Loucy (cell line): ENCODE data around the gene CEP128.

Experiments used
- H2AFZ ChIP-seq: fragments of 200-600 bp; sonication (generic); 2 replicates; pipeline ENCODE4 v1.6.0; 2016; ENCODE audit warnings: antibody characterized with exemption, mild to moderate bottlenecking, low read length, moderate library complexity
- H3F3A ChIP-seq: fragments of 200-600 bp; 2 replicates; pipeline ENCODE4 v1.6.0; 2016; ENCODE audit warnings: antibody characterized with exemption, low read depth, mild to moderate bottlenecking
- H3K27me3 ChIP-seq: fragments of 200-600 bp; sonication (generic); 2 replicates; pipeline ENCODE4 v1.6.1; 2014; ENCODE audit warnings: low read length, mild to moderate bottlenecking; ENCODE audit not compliant: insufficient read depth, poor library complexity, severe bottlenecking
- H3K36me3 ChIP-seq: fragments of 200-600 bp; sonication (generic); 2 replicates; pipeline ENCODE4 v1.6.1; 2016; ENCODE audit warnings: low read length; ENCODE audit not compliant: insufficient read depth
- H3K4me1 ChIP-seq: fragments of 200-600 bp; sonication (generic); 2 replicates; pipeline ENCODE4 v1.5.1; 2014; ENCODE audit warnings: low read length, mild to moderate bottlenecking; ENCODE audit not compliant: insufficient read depth, poor library complexity, severe bottlenecking
- H3K4me2 ChIP-seq: fragments of 200-600 bp; sonication (generic); 2 replicates; pipeline ENCODE4 v1.6.0; 2014; ENCODE audit warnings: antibody characterized with exemption, low read length, low read depth, mild to moderate bottlenecking; ENCODE audit not compliant: poor library complexity, severe bottlenecking
- H3K4me3 ChIP-seq: fragments of 200-600 bp; sonication (generic); 2 replicates; pipeline ENCODE4 v1.5.1; 2014; ENCODE audit warnings: low read length, mild to moderate bottlenecking, mixed read lengths; ENCODE audit not compliant: poor library complexity, severe bottlenecking
- H3K79me2 ChIP-seq: fragments of 200-600 bp; sonication (generic); 2 replicates; pipeline ENCODE4 v1.6.1; 2014; ENCODE audit warnings: low read length; ENCODE audit not compliant: insufficient read depth
- H3K9ac ChIP-seq: fragments of 200-600 bp; sonication (generic); 2 replicates; pipeline ENCODE4 v1.6.0; 2014; ENCODE audit warnings: mild to moderate bottlenecking, low read depth, low read length, moderate library complexity; ENCODE audit not compliant: poor library complexity, severe bottlenecking
- H3K9me2 ChIP-seq: fragments of 200-600 bp; sonication (generic); replicated peaks from 2 replicates; pipeline ENCODE4 v1.6.1; 2016; ENCODE audit warnings: low read depth, low read length, mixed read lengths
- H3K9me3 ChIP-seq: fragments of 200-600 bp; sonication (generic); 2 replicates; pipeline ENCODE4 v1.6.1; 2014; ENCODE audit warnings: mild to moderate bottlenecking, antibody characterized with exemption, low read length, low read depth; ENCODE audit not compliant: insufficient read depth
- H4K20me1 ChIP-seq: fragments of 200-600 bp; sonication (generic); 2 replicates; pipeline ENCODE4 v1.6.0; 2014; ENCODE audit warnings: antibody characterized with exemption, low read length, mild to moderate bottlenecking; ENCODE audit not compliant: insufficient read depth, poor library complexity, severe bottlenecking
- EZH2phosphoT487 ChIP-seq: fragments of 200-600 bp; IDR thresholded peaks from 2 replicates; pipeline ENCODE4 v1.6.1; 2018; ENCODE audit warnings: antibody characterized with exemption, mild to moderate bottlenecking, moderate library complexity, borderline replicate concordance
- TF ChIP-seq, protein P1 (sequence below): fragments of 200-600 bp; sonication (generic); conservative IDR thresholded peaks from 2 replicates; pipeline ENCODE4 v1.5.1; 2014; ENCODE audit warnings: mild to moderate bottlenecking, antibody characterized with exemption, low read length

CEP128 gene

DNA sequence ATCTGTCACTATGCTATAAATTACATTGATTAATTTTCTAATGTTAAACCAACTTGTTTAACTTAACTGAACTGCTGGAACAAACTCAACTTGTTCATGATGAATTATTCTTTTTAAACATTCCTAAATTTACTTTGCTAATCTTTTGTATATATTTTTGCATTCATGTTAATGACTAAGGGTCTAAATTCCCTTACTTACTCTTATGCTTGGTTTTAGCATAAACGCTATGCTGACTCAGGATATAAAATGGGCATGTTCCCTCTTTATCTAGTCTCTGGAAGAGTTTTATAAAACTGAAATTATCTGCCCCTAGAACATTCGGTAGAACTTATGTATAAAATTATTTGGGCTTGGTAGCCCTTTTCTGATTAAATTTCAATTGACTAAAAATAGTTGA, 387.4 kb downstream of the CEP128 start:
- Histone ChIP-seq H3K36me3 (no peaks in the 10 kb centered on the region), H3K9me3 (no peaks in the 10 kb centered on the region), H3K4me2 (no peak overlapping the region), H3K4me3 (no peak overlapping the region), H3K27me3 (no peaks in the 10 kb centered on the region), H3K4me1 (no peaks in the 10 kb centered on the region), H3K79me2 (no peaks in the 10 kb centered on the region), H4K20me1 (no peaks in the 10 kb centered on the region), H3K9ac (no peak overlapping the region), H2AFZ (no peak overlapping the region), H3K9me2 (no peaks in the 10 kb centered on the region), H3F3A (no peaks in the 10 kb centered on the region)
- TF ChIP-seq, protein P1, sequence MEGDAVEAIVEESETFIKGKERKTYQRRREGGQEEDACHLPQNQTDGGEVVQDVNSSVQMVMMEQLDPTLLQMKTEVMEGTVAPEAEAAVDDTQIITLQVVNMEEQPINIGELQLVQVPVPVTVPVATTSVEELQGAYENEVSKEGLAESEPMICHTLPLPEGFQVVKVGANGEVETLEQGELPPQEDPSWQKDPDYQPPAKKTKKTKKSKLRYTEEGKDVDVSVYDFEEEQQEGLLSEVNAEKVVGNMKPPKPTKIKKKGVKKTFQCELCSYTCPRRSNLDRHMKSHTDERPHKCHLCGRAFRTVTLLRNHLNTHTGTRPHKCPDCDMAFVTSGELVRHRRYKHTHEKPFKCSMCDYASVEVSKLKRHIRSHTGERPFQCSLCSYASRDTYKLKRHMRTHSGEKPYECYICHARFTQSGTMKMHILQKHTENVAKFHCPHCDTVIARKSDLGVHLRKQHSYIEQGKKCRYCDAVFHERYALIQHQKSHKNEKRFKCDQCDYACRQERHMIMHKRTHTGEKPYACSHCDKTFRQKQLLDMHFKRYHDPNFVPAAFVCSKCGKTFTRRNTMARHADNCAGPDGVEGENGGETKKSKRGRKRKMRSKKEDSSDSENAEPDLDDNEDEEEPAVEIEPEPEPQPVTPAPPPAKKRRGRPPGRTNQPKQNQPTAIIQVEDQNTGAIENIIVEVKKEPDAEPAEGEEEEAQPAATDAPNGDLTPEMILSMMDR, result no peak
- no peak for TF ChIP-seq EZH2phosphoT487

DNA sequence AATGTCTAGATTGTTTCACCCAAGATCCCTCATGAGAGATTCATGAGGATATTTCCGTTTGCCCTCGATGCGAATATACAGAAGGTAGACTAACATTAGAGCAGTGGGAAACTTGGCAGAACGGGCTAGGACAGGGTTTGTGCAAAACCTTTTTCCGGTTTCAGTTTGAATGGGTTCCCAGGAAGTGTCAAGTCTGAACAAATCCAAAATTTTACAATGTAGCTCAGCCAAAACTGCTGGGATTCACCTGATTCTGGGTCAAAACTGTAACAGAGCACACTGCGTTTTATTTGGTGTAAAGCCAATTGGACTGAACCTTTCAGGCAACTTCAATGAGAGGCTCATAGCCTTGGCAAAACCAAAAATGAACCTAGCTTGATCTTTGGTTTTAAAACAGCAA, 392.4 kb downstream of the CEP128 start:
- H3K9me2 ChIP-seq, result no peaks in the 10 kb centered on the region
- no peak overlapping the region for H3K4me2 ChIP-seq
- H3K4me1 ChIP-seq, result no peaks in the 10 kb centered on the region
- no peak overlapping the region for H3K4me3 ChIP-seq
- H3K27me3 ChIP-seq, result no peaks in the 10 kb centered on the region
- no peaks in the 10 kb centered on the region for H3K79me2 ChIP-seq
- no peaks in the 10 kb centered on the region for H3F3A ChIP-seq
- H4K20me1 ChIP-seq, result no peaks in the 10 kb centered on the region
- no peaks in the 10 kb centered on the region for H3K36me3 ChIP-seq
- H3K9ac ChIP-seq, result no peak overlapping the region
- H3K9me3 ChIP-seq, result no peaks in the 10 kb centered on the region
- H2AFZ ChIP-seq, result no peak overlapping the region
- no peak for TF ChIP-seq EZH2phosphoT487
- TF ChIP-seq, protein P1, result no peak

DNA sequence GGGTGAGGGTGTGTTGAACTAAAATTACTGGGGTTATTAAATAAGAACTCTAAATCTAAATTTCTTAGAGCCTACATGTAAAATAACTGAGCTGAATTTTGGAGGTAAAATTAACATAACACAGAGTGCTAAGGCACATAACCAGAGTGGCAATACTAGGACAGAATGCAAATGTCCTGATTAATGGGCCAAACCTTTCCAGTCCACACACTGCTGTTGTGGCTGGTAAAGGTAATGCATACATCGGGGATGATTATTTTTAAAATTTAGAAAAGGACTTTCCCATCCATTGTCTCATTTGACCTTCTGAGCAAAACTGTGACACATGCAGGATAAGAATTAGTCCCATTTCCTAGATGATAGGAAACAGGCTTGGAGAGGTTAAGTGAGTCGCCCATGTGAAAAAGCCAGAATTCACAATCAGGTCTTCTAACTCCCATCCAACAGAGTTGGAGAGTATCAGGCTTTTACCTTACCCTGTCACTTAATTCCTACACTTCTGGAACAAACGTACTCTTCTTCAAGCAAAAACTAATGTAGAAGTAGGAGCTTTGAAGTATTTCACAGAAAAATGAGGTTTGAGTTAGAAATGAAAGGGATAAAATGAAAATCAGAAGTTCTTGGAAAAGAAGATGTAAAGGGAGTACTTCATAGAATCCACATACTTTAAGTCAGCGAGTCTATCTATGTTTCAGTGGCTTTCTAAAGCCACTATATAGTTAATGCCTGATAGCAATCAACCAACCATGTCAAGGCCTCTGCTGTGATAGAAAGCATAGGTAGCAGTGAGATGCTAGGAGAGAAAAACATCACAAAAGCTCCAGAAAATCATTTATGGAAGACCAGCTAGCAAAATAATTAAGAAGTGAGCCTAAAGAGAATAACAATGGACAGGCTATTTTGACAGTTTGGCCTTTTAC, 395.3 kb downstream of the CEP128 start:
- Histone ChIP-seq H3K27me3 (no peaks in the 10 kb centered on the region), H3F3A (no peaks in the 10 kb centered on the region), H3K79me2 (no peaks in the 10 kb centered on the region), H3K4me3 (no peak overlapping the region), H3K4me1 (no peaks in the 10 kb centered on the region), H4K20me1 (no peaks in the 10 kb centered on the region), H3K9me3 (no peaks in the 10 kb centered on the region), H3K9ac (no peak overlapping the region), H2AFZ (no peak overlapping the region), H3K9me2 (no peaks in the 10 kb centered on the region), H3K4me2 (no peak overlapping the region), H3K36me3 (no peaks in the 10 kb centered on the region)
- TF ChIP-seq EZH2phosphoT487, result no peak
- TF ChIP-seq, protein P1, result no peak; the same call in 1 of the 2 replicates
